GM21529 (cell line): ENCODE data around the gene RPA1.
"Not testable (repeated sequence)": the region's sequence is repeated elsewhere in the genome, so short reads cannot be mapped to it uniquely, and the experiment has no call there.

ENCODE experiments used
- ATAC-seq: cut with Tn5 transposase; IDR thresholded peaks from one replicate; pipeline ENCODE4 v1.9.1; 2021; ENCODE audit not compliant: unreplicated experiment

RPA1 gene

DNA sequence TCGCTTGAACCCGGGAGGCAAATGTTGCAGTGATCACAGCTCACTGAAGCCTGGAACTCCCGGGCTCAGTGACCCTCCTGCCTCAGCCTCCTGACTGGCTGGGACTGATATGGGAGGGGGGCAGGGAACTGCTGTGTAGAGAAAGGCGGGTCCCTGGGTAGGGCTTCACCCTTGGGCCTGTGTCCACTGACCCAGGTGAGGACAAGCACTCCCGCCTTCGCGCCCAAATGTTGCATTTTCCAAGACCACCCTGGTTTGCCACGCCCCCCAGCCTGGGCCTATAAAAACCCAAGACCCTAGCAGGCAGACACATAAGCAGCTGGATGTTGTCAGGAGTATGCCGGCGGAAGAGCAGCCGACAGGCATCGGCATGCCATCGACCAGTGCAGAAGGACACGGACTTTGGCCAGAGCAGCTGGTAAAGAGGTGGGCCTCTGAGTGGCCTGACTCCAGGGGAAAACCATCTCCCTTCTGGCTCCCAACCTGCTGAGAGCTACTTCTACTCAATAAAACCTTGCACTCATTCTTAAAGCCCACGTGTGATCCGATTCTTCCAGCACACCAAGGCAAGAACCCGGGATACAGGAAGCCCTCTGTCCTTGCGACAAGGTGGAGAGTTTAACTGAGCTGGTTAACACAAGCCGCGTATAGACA lies 19.2 kb upstream of the RPA1 start:
- no peak for ATAC-seq

DNA sequence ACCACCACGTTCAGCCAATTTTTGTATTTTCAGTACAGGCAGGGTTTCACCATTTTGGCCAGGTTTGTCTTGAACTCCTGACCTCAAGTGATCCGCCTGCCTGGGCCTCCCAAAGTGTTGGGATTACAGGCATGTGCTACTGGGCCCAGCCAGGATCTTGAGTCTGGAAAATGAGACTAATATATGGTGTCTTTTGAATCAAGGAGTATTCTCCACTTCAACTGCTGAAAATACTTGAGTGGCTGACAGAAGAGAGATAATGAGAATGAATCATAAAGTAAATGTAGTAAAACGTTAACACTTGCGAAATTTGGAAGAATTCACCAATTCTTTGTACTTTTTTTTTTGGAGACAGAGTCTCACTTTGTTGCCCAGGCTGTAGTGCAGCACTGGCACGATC lies 16.7 kb upstream of the RPA1 start:
- ATAC-seq, result no peak

DNA sequence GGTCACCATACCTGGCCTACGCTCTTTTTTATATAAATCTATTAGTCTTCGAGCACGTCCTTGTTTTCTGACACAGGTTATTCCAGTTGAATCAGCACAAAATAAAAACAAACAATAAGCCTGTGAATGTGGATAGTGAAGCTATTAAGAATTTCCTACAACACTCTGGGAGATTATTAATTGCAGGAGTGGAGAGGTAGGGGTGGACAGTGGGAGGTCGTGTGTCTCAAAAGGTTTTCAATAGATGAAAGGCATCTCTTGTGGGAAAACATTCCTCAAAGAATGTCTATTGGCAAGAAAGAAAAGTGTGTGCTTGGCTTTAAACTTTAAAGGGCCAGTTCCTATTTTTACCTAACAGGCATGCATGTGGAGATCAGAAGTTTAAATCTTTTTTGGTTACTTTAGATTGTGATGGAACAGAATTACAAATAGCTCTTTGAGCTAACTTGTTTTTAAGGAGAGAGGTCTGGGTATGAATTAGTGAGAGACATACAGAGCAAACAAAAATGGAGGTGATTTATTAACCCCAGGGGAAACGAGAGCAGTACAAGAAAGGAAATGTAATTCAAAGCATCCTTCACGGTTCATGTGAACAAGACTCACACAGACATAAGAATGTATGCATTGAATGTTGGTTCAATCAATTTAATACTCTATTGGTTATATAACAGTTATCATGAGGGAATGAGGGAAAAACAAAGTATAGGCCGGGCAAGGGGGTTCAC lies 9.1 kb upstream of the RPA1 start:
- no peak for ATAC-seq

GRCh38 chr17:1829216-1829591 lies 601 bp upstream of the RPA1 start:
- no peak for ATAC-seq

DNA sequence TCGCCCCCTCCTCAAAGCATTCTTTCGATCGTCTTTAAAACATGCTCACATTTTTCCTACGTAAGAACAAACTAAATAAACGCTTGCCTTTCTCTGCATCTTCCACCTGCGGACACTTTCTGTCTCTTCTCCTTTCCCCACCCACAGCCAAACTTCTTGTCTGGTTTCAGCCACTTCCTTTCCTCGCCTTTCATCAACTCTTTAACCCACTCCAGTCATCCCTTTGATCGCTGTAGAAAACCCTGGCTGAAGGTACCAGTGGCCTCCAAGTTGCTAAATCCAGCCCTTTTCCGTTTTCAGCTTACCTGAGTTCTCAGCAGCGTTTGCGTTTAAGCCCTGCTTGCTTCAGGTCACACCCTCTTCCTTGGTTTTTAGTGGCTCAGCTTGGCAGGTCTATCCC lies 483 bp downstream of the RPA1 start:
- no peak for ATAC-seq

DNA sequence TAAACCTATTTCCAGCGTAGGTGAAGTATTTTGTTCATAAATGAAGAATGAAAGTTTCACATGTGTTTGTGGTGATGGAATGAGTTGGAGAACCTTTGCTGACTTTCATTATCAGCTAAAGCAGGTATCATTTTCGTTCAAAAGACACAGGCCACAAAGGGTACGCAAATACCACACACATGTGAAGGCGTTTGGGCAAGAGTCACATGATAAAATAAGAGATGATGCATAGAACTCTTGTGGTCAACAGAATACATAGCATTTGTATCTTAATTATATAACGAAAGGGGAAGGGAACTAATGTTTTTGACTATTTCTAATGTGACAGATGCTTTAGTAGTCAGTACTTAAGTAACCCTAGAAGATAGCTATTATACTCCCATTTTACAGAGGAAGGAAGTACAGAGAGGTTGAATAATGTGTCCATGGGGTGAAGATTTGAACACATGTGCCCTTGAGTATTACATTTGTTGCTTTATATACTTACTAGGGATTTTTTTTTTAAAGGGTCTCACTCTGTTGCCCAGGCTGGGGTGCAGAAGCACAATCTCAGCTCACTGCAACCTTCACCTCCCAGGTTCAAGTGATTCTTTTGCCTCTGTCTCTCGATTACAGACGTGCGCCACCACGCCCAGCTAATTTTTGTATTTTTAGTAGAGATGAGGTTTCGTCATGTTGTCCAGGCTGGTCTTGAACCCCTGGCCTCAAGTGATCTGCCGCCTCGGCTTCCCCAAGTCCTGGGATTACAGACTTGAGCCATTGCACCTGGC lies 4.8 kb downstream of the RPA1 start:
- ATAC-seq, result peak; percentile 49

GRCh38 chr17:1839516-1839915 lies 9.7 kb downstream of the RPA1 start:
- no peak for ATAC-seq

DNA sequence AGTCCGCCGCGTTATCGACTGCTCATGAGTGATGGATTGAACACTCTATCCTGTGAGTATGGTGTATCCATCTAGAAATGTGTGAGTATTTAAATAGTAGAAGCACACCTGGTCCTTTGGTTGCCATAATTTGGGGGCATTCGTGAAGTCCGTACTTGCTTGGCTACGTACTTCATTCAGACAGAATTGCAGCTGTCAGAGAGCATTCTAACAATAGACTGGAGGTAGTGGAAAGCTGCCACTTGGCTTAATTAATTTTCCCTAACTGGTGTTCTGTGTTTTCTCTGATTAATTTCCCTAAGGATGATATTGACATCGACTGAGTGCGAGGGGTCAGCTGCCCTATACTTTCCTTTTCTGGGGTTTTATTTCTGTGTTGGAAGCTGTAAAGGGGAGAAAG lies 14.1 kb downstream of the RPA1 start:
- ATAC-seq, result no peak

DNA sequence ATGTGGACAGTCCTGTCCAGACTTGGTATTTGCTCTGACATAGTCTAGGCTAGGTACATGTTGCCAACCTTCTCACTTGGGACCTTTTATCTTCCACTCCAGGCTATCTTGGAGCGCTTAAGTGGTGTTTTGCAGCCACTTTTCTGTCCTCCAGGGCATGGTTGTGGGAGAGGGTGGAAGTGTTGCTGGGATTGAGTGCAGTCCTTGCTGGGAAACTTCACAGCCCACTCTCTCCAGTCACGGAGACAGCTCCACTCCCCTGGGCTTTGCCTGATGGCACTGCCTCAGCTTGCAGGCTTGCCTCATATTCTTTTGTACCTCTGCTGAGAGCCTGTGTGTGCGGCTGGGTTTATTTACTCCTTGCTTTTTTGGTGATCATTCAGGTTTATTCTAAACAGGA lies 17.4 kb downstream of the RPA1 start:
- ATAC-seq, result no peak

DNA sequence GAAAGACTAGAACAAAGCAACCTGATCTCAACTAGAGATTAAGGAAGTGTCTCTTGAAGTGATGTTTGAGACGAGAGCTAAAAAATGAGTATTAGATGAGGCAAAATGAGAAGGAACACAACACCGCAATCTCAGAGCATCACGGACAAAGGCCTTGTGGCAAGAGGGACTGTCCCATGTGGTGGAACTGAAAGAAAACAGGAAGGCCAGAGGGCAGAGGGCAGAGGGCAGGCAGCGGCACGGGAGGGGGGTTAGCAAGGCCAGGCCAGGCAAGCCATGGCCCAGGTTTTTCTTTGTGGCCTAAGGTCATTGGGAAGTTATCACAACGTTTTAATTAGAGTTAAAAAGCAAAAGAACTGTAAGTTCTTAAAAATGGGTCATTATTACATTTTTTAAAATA lies 22.5 kb downstream of the RPA1 start:
- ATAC-seq, result no peak

DNA sequence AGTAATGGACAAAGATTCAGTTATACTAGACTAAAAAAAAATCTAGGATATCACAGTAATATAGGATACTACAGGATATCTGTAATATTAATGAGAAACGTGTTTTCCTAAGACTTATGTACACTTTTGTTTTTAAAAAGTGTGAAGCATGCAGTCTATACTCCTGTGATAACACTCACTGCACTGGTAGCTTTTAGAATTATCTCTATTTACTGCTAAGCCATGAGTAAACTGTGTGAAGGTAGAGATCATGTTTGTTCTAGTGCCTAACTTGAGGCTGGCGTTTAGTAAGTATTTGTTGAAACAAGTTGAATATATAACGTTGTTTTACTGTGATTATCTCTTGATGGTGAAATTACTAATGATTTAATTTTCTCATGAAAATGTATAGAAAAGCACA lies 23.9 kb downstream of the RPA1 start:
- no peak for ATAC-seq

DNA sequence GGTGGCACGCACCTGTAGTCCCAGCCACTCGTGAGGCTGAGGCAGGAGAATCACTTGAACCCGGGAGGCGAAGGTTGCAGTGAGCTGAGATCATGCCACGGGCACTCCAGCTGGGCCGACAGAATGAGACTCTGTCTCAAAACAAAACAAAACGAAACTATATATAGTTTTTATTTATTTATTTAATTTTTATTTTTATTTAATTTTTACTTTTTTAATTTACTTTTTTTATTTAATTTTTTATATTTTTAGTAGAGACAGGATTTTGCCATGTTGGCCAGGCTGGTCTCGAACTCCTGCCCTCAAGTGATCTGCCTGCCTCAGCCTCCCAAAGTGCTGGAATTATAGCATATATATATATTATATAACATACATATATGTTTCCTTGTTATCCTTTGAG lies 26.7 kb downstream of the RPA1 start:
- ATAC-seq, result not testable (repeated sequence)

DNA sequence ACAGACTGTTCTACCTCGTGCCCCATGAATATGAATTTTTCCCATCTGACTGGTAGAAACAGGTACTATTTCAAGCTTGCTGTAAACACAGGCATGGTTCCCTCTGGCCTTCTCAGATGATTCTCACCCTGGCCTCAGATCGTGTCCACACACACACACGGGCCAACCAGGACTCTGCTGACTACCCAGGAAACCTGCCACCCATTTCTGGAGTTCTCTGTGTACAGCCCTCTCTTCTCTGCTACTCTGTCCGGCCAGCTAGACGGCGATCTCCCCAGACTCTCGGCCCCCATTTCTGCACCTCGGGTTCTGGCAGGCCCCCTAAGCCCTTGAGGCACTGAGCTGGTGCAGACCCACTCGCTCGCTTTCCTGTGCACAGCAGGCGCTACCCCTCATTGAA lies 31.2 kb downstream of the RPA1 start:
- ATAC-seq, result no peak

DNA sequence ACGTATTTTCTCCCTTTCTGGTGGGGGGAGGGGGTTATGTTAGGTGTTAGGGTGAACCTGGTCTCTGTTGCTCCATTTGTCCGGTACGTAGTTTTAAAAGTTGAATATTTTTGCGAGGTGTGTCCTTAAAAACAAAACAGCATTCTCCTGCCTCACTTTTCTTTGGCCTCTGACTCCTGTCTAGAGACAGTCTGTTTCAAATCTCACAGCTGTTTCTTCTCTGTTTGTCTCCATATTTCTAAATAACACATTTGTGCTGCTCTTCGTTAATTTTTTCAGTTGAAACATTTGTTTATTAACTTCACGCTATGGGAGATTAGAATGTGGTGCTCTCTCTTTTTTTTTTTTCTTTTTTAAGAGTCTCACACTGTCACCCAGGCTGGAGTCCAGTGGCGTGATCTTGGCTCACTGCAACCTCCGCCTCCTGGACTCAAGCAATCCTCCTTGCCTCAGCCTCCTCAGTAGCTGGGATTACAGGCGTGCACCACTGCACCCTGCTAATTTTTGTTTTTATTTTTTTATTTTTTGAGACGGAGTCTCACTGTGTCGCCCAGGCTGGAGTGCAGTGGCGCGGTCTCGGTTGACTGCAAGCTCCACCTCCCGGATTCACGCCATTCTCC lies 31.7 kb downstream of the RPA1 start:
- ATAC-seq, result no peak

GRCh38 chr17:1865252-1866037 lies 35.6 kb downstream of the RPA1 start:
- no peak for ATAC-seq

- ATAC-seq, result no peak
Measured at GRCh38 chr17:1867307-1867706, 37.5 kb downstream of the RPA1 start.

DNA sequence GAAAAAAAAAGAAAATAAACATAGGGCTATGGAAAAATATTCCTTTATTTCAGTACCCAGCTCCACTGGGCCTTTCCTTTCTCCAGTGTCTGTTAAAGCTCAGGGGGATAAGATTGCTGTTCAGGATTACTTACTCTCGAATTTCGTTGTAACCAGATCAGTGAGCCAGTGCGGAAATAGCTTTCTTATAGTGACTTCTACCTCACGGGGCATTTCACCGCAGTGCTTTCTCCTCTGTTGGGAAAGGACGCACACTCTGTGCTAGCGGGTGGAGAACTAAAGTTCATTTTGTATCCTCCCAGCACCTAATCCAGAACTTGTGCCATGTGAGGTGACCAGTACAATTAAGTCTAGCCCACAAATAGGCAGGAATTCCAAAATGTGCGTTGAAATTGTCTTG lies 38.3 kb downstream of the RPA1 start:
- ATAC-seq, result no peak

DNA sequence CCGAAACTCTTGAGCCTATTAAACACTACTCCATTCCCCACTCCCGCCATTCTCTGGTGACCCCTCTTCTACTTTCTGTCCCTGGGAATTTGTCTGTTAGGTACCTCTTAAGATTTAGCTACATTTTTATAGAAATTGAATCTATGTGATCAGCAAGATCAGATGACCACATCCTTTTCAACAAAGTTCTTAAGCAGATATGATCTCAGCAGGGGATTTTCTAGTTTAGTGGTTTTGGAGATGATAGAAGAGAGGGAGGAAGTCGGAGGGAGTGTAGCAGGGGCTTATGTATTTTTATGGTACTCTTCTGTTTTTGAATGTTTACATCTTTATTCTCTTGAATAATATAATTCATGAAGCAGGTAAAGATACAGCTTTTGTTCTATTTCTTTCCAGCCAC lies 40.8 kb downstream of the RPA1 start:
- ATAC-seq, result no peak

GRCh38 chr17:1871756-1872155 lies 42.0 kb downstream of the RPA1 start:
- ATAC-seq, result no peak

- no peak for ATAC-seq
Measured at GRCh38 chr17:1872254-1872653, 42.4 kb downstream of the RPA1 start.

DNA sequence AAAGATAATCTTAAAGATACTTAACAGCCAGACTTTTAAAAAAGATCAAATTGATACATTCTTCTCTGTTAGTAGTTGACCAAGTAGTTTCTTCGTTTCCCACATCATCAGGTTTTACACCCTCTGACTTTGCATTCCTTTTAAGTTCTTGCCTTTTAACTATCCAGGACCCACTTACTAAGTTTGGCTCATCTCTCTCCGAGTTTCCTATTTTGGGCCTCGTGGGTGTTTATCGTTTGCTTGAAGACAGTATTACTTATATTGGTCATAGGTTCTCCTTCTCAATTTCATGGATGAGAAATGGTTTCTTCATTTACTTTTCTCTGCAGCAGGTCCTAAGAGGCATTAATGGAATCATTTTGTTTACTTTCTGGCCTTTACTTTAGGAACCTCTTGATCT lies 43.2 kb downstream of the RPA1 start:
- ATAC-seq, result no peak
